ENCODE data around the gene MYH6. TPM values are rescaled to one million over a fixed set of nuclear protein-coding genes. Genes with fewer than 3 reads are reported as not detected.

Gene MYH6
- total RNA-seq, 2 donors from 2014 or later, result 0.26 to 1.6 TPM

DNA sequence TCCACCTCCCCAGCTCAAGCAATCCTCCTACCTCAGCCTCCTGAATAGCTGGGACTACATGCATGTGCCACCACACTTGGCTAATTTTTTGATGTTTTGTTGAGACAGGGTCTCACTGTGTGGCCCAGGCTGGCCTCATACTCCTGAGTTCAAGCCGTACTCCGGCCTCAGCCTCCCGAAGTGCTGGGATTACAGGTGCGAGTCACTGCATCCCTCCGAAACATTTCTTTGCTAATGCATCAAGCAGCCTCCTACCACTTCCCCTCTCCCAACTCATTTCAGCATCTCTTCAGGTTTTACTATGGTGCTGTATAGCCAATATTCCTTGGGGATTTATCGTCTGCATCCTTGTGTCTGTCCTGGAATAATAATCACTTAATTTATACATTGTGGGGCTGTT is 53.1 kb downstream of the MYH6 start:
- no peak overlapping the region for H3K27ac ChIP-seq
- H3K36me3 ChIP-seq (replicated peaks in 1 of 2; ENCODE audit: insufficient read depth in 1 of 2, low read depth in 2 of 2), result no peaks in the 10 kb centered on the region
- ATAC-seq (no peak), DNase-seq (no peak)
- TF ChIP-seq, protein P1, sequence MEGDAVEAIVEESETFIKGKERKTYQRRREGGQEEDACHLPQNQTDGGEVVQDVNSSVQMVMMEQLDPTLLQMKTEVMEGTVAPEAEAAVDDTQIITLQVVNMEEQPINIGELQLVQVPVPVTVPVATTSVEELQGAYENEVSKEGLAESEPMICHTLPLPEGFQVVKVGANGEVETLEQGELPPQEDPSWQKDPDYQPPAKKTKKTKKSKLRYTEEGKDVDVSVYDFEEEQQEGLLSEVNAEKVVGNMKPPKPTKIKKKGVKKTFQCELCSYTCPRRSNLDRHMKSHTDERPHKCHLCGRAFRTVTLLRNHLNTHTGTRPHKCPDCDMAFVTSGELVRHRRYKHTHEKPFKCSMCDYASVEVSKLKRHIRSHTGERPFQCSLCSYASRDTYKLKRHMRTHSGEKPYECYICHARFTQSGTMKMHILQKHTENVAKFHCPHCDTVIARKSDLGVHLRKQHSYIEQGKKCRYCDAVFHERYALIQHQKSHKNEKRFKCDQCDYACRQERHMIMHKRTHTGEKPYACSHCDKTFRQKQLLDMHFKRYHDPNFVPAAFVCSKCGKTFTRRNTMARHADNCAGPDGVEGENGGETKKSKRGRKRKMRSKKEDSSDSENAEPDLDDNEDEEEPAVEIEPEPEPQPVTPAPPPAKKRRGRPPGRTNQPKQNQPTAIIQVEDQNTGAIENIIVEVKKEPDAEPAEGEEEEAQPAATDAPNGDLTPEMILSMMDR (IDR thresholded peaks at IDR 0.05), result no peak
- no peak for TF ChIP-seq POLR2A (IDR thresholded peaks at IDR 0.05)
- H3K4me1 ChIP-seq, result peaks cover 16% of the 10 kb centered on the region
- H3K9me3 ChIP-seq, result no peaks in the 10 kb centered on the region
- intact Hi-C loops (cut with DNase I), result no loop called here
- WGBS, 2 donors, result 80 to 82% methylated on average over 6 of the region's 6 CpGs
- H3K4me3 ChIP-seq, result no peak overlapping the region
- H3K27me3 ChIP-seq, result no peaks in the 10 kb centered on the region

DNA sequence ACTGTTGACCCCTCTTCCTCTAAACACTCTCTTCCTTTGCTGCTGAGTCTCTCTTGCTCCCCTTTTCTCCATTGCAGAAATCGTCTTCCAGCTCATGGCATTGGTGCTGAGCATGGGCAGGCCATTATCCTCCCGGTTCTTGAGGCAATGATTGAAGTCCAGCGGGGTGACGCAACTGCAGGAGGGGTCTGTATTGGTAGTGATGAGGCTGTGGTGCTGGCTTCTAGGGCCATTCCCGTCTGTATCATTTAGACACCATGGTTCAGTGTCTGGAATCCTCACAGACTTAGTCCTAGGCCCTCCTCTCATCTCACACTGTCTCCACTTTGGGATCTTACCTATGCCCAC is 54.7 kb downstream of the MYH6 start:
- TF ChIP-seq, protein P1 (IDR thresholded peaks at IDR 0.05), result no peak
- no peak for TF ChIP-seq POLR2A (IDR thresholded peaks at IDR 0.05)
- Histone ChIP-seq H3K9me3 (no peaks in the 10 kb centered on the region), H3K4me3 (no peak overlapping the region), H3K27ac (no peak overlapping the region), H3K36me3 (replicated peaks in 1 of 2; ENCODE audit: insufficient read depth in 1 of 2, low read depth in 2 of 2) (no peaks in the 10 kb centered on the region), H3K27me3 (no peaks in the 10 kb centered on the region), H3K4me1 (peaks cover 16% of the 10 kb centered on the region)
- intact Hi-C loops (cut with DNase I), result no loop called here
- ATAC-seq (no peak), DNase-seq (no peak)
- 79 to 87% methylated on average over 5 of the region's 5 CpGs for WGBS, 2 donors

DNA sequence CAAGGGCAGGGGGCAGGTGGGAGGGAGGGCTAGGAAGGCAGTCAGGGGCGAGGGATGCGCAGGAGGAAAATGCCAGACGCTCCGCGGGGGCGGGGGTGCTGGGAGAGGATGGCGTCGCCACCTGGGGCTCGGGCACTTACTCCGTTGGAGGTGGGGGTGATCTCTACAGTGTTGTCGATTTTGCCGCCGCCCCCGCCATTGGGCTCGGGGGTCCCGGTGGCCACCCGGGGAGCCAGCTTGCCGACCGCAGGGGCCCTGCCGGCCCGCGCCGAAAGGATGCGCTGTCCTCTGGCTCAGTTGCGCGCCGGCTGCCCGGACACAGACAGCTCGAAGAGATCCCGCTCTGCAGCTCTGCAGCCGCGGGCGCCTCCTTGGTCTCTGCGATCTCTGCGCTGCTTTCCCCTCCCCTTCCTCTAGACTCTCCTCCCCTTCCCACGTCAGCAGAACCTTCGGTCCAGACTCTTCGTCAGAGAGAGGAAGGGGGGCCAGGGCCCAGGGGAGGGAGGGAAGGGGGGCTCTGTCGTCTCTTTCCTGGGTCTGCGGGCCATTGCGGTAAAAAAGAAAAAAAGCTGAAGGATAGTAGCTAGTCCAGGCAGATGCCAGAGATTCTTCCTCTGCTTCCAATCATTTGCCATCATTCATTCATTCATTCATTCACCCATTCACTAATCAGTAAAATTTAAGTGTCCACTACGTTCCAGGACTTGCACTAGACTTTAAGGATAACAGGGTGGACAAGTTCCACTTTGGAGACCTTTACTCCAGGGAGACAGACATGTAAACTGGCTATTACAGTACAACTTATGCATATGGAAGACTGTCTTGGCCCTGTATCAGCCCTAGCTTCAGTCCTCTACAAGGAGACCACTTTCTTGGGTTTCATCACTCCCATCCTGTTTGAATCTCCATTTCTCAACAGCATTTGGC is 55.3 kb downstream of the MYH6 start, which contains the start of gene SLC22A17:
TSS of gene SLC22A17 (minus strand) at position 382 of the 927 bp plus-strand sequence.
- 1% methylated on average over 16 to 41 of the region's 42 CpGs for WGBS, 2 donors
- TF ChIP-seq, protein P1 (IDR thresholded peaks at IDR 0.05), result peak in 2 of 7 experiments; percentile 5 to 8
- TF ChIP-seq POLR2A (IDR thresholded peaks at IDR 0.05), result peak; percentile 46 to 69 (median 55)
- H3K27me3 ChIP-seq, result no peaks in the 10 kb centered on the region
- H3K27ac ChIP-seq, result peak within 1 kb of the TSS in 3 of 4 donors; percentile 16 to 29 (median 19)
- H3K4me3 ChIP-seq, result peak within 1 kb of the TSS; percentile 42 to 80
- no peaks in the 10 kb centered on the region for H3K9me3 ChIP-seq
- intact Hi-C loops (cut with DNase I), result no loop called here
- peak; percentile 66 to 78 (median 76) for DNase-seq
- H3K4me1 ChIP-seq, result peaks cover 16% of the 10 kb centered on the region
- peak; percentile 87 for ATAC-seq
- H3K36me3 ChIP-seq (replicated peaks in 1 of 2; ENCODE audit: insufficient read depth in 1 of 2, low read depth in 2 of 2), result no peaks in the 10 kb centered on the region

DNA sequence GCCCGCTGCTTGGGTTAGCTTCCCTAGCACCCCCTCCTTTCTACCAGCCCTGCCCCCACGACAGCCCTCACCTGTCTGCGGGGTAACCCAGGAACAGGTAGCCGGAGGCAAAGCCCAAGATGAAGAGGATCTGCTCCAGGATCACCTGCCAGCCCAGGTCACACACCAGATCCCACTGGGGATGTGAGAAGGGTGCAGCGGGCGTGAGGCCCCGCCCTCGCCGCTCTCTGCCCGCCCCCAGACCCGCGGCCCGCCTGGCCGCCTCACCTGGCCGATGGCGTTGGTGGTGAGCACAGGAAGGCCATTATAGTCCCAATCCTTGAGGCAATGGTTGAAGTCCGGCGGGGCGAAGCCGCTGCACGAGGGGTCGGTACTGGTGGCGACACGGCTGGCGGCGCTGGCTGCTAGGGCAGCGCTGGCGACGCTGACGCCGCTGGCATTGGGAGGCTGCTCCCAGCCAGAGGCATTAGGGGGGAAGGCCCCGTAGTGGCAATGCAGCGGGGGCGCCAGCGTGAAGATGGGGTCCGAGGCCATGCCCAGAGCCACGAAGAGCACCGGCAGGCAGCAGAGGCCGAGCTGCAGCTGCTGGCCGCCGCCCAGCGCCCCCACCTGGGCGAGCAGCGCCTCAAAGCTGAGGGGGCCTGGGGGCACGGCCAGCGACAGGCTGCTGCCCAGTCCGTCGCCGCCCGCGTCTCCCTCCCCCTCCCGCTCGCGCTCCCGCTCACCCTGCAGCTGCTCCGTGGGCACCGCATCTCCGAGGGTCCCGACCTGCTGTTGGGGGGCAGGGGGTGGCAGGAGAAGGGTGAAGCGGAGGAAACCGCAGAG is 56.2 kb downstream of the MYH6 start:
- DNase-seq (peak in 1 of 4 donors; percentile 20), ATAC-seq (peak; percentile 34)
- Histone ChIP-seq H3K4me3 (peak overlapping the region; percentile 42 to 80), H3K27ac (no peak overlapping the region), H3K4me1 (peaks cover 16% of the 10 kb centered on the region), H3K36me3 (replicated peaks in 1 of 2; ENCODE audit: insufficient read depth in 1 of 2, low read depth in 2 of 2) (no peaks in the 10 kb centered on the region), H3K27me3 (no peaks in the 10 kb centered on the region), H3K9me3 (no peaks in the 10 kb centered on the region)
- intact Hi-C loops (cut with DNase I), result no loop called here
- TF ChIP-seq, protein P1 (IDR thresholded peaks at IDR 0.05), result no peak
- TF ChIP-seq POLR2A (IDR thresholded peaks at IDR 0.05), result no peak
- 15 to 33% methylated on average over 8 to 59 of the region's 61 CpGs for WGBS, 2 donors

Data from body of pancreas (tissue), 4 donors.